Measurements from ENCODE around the gene VSIG1. TPM values are rescaled to one million over a fixed set of nuclear protein-coding genes. Genes with fewer than 3 reads are reported as not detected.

VSIG1 gene
- total and polyA plus RNA-seq, 8 donors: 0.19 to 12.8 (median 0.49) TPM

DNA sequence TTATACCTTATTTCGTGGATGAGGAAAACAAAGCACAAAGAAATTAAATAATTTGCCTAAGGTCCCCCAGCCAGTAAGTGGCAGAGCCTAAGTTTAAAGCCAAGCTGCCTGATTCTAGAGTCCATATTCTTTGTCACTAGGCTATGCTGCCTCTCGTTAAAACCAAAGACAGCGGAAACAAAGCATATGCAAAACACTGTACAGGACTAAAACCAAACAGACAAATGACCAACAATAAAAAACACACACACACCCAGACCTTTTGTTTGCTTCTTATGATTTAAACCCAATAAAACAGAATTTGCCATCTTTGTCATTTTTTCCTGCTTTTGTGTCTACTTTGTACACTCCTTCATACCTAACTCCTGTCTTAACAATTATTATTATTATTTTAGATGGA lies 10.1 kb upstream of the VSIG1 start:
- Histone ChIP-seq H3K4me3 (no peak overlapping the region), H3K27me3 (peaks cover 0 to 4% of the 10 kb centered on the region in 2 donors), H3K27ac (no peak overlapping the region), H3K9me3 (no peaks in the 10 kb centered on the region), H3K36me3 (no peaks in the 10 kb centered on the region), H3K4me1 (no peaks in the 10 kb centered on the region)
- TF ChIP-seq, protein P1, sequence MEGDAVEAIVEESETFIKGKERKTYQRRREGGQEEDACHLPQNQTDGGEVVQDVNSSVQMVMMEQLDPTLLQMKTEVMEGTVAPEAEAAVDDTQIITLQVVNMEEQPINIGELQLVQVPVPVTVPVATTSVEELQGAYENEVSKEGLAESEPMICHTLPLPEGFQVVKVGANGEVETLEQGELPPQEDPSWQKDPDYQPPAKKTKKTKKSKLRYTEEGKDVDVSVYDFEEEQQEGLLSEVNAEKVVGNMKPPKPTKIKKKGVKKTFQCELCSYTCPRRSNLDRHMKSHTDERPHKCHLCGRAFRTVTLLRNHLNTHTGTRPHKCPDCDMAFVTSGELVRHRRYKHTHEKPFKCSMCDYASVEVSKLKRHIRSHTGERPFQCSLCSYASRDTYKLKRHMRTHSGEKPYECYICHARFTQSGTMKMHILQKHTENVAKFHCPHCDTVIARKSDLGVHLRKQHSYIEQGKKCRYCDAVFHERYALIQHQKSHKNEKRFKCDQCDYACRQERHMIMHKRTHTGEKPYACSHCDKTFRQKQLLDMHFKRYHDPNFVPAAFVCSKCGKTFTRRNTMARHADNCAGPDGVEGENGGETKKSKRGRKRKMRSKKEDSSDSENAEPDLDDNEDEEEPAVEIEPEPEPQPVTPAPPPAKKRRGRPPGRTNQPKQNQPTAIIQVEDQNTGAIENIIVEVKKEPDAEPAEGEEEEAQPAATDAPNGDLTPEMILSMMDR (IDR thresholded peaks at IDR 0.05): no peak
- no peak for ATAC-seq
- no peak for DNase-seq
- intact Hi-C loops (cut with DNase I): no loop called here

GRCh38 chrX:108036298-108036973 lies 8.4 kb upstream of the VSIG1 start:
- Histone ChIP-seq H3K36me3 (no peaks in the 10 kb centered on the region), H3K27me3 (peaks cover 0 to 4% of the 10 kb centered on the region in 2 donors), H3K9me3 (no peaks in the 10 kb centered on the region), H3K27ac (no peak overlapping the region), H3K4me3 (no peak overlapping the region), H3K4me1 (no peaks in the 10 kb centered on the region)
- intact Hi-C loops (cut with DNase I): no loop called here
- ATAC-seq (peak; percentile 95), DNase-seq (peak in 1 of 4 donors; percentile 11)
- TF ChIP-seq, protein P1 (IDR thresholded peaks at IDR 0.05): no peak

DNA sequence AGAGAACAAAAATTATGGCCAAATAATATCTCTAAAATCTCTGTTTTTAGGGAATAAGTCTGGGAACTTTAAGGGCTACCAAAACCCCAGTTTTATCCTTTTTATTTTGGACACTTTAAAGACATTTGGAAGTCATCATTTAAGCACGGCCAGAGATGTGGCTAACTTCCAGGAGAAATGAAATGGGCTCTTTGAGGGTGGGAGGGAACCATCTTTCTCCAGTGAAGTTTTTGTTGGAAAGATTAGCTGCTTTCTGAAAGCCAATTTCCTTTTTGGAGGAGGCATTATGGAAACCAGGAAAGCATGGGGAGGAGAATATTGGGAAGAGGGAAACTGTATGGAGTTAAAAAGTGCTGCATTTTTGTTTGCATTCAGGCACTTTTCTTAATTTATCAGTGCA lies 4.8 kb downstream of the VSIG1 start:
- ATAC-seq (no peak), DNase-seq (peak in 1 of 4 donors; percentile 16)
- Histone ChIP-seq H3K4me3 (no peak overlapping the region), H3K4me1 (no peaks in the 10 kb centered on the region), H3K36me3 (no peaks in the 10 kb centered on the region), H3K9me3 (no peaks in the 10 kb centered on the region), H3K27ac (no peak overlapping the region), H3K27me3 (peaks cover 0 to 9% of the 10 kb centered on the region in 2 donors)
- TF ChIP-seq, protein P1 (IDR thresholded peaks at IDR 0.05): no peak
- intact Hi-C loops (cut with DNase I): no loop called here

DNA sequence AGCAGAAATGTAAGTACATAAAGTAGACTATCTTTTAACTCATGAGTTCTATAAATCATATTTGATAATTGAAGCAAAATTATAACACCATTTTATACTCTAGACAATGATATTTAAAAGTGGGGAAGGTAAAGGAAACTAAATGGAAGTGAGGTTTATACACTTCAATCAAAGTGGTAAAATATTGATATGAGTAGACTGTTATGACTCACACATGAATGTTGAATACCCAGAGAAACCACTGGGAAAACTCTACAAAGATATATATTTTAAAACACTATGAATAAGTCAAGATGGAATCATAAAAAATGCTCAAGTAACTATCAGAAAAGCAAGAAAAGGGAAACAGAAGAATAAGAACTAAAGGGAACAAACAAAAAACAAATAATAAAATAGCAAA lies 8.4 kb downstream of the VSIG1 start:
- TF ChIP-seq, protein P1 (IDR thresholded peaks at IDR 0.05): no peak

DNA sequence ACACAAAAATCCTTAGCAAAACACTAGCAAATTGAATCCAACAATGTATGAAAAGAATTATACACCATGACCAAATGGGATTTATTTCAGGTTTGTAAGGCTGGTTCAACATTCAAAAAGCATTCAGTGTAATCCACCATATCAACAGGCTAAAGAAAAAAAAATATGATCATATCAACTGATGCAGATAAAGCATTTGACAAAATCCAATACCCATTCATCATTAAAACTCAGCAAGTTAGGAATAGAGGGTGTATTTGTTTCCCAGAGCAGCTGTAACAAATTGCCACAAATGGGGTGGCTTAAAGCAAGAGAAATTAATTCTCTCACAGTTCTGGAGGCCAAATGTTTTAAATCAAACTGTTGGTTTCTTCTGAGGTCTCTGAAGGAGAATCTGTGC lies 10.7 kb downstream of the VSIG1 start:
- TF ChIP-seq, protein P1 (IDR thresholded peaks at IDR 0.05): no peak
- Histone ChIP-seq H3K27me3 (peaks cover 0 to 2% of the 10 kb centered on the region in 2 donors), H3K9me3 (no peaks in the 10 kb centered on the region), H3K4me1 (no peaks in the 10 kb centered on the region), H3K36me3 (no peaks in the 10 kb centered on the region), H3K27ac (no peak overlapping the region), H3K4me3 (no peak overlapping the region)
- no peak for DNase-seq
- ATAC-seq: no peak
- intact Hi-C loops (cut with DNase I): no loop called here

More for the DNA sequence above, 8.4 kb downstream of the VSIG1 start:
- H3K4me3 ChIP-seq: no peak overlapping the region
- no peaks in the 10 kb centered on the region for H3K4me1 ChIP-seq
- ATAC-seq: no peak
- peaks cover 0 to 9% of the 10 kb centered on the region in 2 donors for H3K27me3 ChIP-seq
- no peak overlapping the region for H3K27ac ChIP-seq
- H3K36me3 ChIP-seq: no peaks in the 10 kb centered on the region
- DNase-seq: no peak
- intact Hi-C loops (cut with DNase I): no loop called here
- no peaks in the 10 kb centered on the region for H3K9me3 ChIP-seq
